GM10266 (cell line): ENCODE results near the gene CIITA.

Experiments used
- DNase-seq: peaks from one replicate; pipeline ENCODE4 v3.0.0; 2012; ENCODE audit errors: extremely low spot score
- TF ChIP-seq, protein P1 (sequence below): IDR thresholded peaks from 2 replicates; pipeline ENCODE4 v1.5.1; 2012; ENCODE audit warnings: mild to moderate bottlenecking, low read depth; ENCODE audit not compliant: control insufficient read depth, insufficient read depth; ENCODE audit errors: missing control alignments

CIITA gene

DNA sequence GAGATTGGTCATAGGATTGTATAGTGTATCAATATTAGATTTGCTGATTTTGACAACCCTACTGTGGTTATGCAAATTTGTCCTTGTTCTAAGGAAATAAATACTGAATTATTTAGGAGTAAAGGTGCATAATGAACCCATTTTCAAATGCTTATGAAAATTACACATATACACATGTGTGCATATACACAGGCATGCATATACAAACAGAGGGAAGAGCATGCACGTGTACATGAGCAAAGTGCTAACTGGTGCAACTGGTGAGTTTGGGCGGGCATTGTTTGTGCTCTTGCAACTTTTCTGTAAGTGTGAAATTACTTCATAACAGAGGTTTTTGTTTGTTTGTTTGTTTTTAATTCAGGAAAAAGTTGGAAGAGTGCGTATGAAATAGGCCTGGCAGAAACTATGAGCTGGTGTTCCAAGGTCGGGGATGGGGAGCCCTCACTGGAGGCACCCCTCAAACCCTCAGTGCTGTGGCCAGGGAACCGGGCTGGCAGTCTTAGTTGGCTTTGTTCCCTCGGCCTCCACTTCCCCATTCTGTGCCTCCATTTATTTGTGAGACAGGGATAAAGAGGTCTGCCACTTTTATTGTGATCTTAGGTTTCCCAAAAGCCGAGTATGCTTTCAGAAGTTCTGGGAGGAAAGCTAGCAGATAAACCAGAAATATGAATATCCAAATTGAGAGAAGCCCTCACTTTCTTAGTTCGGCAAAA, 59.4 kb downstream of the CIITA start:
- TF ChIP-seq, protein P1, sequence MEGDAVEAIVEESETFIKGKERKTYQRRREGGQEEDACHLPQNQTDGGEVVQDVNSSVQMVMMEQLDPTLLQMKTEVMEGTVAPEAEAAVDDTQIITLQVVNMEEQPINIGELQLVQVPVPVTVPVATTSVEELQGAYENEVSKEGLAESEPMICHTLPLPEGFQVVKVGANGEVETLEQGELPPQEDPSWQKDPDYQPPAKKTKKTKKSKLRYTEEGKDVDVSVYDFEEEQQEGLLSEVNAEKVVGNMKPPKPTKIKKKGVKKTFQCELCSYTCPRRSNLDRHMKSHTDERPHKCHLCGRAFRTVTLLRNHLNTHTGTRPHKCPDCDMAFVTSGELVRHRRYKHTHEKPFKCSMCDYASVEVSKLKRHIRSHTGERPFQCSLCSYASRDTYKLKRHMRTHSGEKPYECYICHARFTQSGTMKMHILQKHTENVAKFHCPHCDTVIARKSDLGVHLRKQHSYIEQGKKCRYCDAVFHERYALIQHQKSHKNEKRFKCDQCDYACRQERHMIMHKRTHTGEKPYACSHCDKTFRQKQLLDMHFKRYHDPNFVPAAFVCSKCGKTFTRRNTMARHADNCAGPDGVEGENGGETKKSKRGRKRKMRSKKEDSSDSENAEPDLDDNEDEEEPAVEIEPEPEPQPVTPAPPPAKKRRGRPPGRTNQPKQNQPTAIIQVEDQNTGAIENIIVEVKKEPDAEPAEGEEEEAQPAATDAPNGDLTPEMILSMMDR: no peak
- DNase-seq: no peak

DNA sequence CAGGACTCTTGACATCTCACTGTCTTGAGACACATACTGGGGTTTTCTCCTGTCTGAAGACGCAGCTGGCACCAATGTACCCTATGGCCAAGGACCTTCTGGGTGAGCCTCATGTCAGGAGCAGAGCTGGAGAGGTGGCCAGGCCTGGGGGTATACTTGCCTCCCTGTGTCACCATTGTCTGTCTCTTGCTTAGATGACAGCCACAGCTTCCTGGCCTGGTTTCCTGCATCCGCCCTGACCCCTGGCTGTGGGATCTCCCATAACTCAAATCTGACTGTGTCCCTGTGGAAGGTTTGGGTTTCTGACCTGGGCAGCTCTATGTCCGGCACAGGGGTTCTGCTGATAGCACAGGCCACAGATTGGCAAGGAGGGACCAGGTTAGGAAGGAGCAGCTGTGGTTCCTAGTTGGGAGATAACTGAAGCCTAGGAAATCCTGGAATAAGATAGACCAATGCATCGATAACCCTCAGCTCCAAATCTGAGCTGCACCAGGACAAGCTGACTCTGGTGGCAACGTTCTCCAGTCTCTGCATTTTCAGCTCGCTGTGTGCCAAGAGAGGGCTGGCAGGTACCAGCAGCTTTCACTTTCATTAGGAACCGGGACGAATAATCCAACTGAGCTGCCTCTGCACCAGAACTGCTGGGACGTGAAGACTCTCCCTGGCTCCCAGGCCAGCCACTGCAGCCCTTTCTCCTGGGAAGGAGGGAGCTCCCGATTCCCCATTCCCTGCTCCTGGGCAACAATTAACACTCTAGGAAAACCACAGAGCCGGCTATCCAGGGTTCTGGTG, 60.3 kb downstream of the CIITA start:
- no peak for DNase-seq
- TF ChIP-seq, protein P1: no peak

DNA sequence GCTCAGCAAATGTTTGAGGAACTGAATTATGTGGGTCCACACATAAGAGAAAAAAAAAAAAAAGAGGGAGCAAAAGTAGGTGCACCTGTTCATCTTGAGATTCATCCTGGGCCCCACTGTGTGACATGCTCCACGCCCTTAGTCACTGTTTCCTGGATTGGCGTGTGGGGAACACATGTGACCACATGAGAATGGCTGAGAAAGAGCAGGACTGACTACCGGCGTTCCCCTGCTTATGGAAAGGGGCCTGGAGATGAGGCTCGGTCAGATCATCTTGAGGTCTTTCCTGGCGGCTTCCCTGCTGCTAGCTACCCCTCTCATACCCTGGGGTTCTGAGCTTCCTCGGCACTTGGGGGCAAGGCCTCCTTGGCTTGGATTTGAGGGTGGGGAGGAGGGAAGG, 61.3 kb downstream of the CIITA start:
- DNase-seq: no peak
- TF ChIP-seq, protein P1: no peak

DNA sequence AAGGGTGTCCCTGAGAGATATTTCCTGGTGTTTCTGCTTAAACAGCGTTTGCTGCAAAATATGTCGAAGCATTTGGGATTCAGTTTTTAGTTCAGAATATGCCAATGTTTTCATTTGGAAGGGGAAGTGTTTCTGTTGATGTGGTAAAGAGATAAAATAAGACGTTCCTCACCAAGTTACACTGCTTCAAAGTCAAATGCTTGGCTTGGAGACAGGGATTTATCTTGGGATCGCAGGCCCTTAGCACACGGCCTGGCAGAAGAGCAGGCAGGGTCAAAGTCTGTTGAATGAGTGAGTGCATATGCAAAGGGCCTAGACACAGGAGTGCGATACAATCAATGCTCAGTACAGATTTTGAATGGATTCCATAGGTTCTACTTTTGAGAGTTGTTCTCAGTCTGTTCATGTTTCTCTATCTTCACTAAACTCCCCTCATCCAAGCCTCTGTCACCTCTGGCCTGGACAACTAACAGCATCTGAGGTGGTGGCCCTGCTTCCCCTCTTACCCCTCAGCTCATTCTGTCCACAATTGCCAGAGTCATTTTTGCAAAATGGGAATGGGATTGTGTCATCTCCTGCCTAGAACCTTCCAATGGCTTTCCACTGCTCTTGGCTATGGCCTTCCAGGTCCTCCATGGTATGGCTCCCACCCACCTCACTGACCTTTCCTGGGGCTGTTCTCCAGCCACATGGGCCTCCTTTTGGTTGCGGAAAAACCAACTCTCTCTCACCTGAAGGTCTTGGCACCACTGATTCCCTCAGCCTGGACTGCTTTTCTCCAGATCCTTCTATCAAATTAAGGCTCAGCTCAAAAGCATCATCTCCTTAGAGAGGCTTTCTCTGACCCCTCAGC, 62.0 kb downstream of the CIITA start:
- no peak for DNase-seq
- TF ChIP-seq, protein P1: no peak

DNA sequence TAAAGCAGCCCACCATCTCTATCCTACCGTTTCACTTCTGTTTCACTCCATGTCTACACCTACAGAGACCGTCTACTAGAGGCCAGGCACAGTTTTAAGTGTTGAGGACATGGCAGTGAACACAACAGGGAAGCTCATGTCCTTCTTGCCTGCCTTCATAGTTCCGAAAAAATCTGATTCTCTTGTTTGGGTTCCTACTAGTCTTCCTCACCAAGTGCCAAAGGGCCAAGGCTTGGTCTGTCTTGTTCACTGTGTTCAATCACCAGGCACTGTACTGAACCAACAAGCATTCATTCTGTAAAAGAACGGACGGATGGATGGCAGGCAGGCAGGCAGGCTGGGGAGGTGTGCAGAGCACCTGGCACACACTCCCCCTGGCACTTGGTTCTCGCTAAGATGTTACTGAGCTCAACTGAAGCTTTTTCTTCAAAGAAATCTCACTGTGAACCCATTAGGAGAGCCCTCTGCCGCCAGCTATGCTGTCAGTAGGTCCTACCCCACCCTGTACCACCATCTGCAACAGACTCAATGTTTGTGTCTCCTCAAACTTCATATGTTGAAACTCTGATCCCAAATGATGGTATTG, 62.7 kb downstream of the CIITA start:
- TF ChIP-seq, protein P1: no peak
- DNase-seq: no peak

DNA sequence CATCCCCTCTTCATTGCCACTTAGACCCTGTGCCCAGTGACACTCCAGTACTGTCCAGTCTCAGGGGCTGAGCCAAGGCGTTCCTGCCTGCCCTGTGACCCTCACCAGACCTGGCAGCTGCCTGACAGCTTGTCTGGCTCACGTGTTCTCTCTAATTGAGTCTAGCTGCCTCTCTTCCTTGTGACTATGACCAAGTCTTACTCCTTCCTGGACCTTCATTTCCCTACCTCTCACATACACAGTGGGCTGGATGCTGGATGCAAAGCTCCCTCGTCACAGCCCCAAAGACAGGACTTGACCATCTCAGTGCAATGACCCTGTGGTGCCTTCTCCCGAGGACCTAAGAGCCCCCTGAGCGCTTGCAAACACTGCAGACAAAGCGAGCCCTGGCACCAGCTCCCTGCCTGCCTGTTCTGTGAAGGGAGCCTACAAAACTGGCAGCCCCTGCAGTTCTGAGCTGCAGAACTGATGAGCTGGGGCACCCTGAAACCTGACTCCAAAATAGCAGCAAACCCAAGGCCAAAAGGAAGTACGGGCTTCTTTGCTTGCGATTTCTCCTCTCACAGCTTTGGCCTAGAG, 63.6 kb downstream of the CIITA start:
- no peak for DNase-seq
- TF ChIP-seq, protein P1: no peak
